DMS79 treated with DMSO at 0.1 percent for 48 hours (cell line): ENCODE measurements around the gene TUBA4B.
A peak's percentile ranks its signal among the peaks of the same experiment; 100 is the strongest.
"Not testable (repeated sequence)": the region's sequence is repeated elsewhere in the genome, so short reads cannot be mapped to it uniquely, and the experiment has no call there.

ENCODE experiments used
- DNase-seq: peaks from one replicate; lab custom pipeline; 2025; lab: John Stamatoyannopoulos, UW

Gene TUBA4B

DNA sequence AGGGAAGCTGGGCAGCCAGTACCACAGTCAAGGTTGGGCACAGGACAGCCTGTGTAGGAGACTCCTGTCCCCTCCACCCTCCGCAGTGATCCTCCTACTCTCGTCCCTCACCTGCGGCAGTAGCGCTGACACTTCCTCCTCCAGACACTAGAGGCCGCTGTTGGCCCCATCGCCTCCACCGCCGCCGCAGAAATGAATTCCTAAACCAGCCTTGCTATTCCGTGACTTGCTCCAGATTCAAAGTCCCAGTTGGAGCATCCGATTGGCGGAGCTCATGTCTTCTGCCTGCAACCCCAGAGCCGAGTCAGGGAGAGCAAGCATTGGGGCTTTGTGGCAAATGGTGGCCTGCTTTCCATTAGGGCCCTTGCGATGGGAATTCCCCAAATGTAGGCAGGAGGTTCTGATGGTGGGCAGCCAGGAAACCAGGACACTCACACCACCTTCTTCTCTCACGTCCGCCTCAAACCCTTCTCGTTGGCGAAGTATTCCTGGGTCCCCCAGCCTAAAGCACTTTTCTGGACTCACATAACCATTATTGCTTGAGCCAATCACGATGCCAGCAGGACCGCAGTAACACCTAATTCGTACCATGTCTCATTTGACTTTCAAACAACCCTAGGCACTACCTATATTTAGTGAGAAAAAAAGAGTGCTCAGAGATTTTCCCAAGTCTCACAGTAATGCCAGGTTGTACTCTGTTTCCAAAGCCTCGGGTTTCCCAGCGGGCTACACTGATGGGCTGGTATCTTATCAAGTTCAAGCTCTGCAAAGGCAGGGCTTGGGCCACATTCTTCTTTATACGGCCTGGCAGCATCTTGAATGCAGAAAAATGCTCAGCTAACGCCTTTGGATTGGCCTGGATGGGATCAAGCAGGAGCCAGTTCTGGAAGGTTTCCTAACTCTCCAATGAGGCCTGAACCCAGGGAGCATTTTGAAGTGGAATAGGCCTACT, 24.9 kb downstream of the TUBA4B start:
- DNase-seq: peak; percentile 83

DNA sequence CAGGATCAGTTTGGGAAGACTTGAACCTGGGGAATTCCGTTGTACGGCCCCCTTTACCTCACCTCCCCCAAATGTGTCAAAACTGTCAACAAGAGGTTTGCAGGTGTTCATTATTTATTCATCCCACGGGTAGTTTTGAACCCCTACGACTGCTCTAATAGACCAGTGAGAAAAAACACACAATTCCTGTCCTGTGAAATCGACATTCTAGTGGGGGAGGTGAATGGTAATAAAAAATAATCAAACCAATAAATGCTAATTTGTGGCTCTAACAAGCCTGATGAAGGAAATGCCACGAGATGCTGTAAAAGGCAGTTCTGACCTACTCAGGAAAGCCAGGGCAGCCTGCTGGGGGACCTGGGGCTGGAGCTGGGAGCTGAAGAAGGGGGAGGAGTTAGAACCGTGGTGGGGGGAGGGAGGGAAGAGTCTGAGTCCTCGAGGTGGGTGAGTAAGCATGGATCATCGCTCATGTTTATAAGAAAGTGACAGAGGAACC, 25.7 kb downstream of the TUBA4B start:
- DNase-seq: no peak

GRCh38 chr2:219279151-219279915, 26.3 kb downstream of the TUBA4B start, which contains the start of gene DNAJB2:
Gene DNAJB2 (plus strand): TSS chr2:219279366. CDS start chr2:219279834, 468 bp downstream.
- peak; percentile 88 for DNase-seq

DNA sequence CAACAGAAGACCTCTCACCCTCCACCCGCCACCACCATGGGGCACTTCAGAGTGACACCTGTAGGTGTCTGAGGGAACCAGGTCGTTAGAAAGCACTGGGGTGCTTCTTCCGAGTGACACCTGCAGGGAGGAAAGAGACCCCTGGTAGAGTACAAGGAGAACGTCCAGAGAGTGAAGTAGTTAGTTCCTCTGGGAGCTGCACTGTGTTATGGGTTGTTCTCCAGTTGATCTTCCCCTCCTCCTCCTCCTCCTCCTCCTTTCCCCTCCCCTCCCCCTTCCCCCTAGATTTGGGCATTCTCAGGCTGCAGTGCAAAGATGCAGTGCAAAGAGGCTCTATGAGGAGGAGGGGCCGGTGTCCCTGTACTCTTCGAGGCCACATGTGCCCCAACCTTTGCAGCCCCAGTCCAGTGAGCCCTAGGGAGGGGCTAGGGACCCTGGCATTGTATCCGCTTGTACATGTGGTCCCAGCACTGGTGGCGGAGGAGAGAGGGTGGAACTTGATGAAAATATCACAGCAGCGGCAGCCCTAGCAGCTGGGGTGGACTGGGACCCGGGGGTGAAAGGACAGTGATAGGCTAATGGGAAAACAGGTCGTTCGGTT, 27.0 kb downstream of the TUBA4B start:
- DNase-seq: no peak

DNA sequence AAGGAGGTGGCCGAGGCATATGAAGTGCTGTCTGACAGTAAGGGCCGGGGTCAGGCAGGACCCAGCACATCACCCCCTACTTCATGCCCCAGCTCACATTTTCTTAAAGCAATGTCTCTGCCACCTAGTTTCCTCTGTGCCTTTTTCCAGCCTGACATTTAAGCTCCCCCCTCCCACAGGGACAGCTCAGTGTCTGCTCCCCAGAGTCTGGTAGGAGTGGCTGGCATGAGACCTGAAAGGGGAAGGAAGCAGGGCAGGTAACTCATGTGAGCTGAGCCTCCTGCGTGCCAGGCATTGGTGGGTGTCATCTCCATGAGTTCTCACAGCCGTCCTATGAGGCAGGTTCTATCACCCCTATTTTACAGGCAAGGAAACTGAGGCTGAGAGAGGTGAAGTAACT, 27.6 kb downstream of the TUBA4B start:
- no peak for DNase-seq

DNA sequence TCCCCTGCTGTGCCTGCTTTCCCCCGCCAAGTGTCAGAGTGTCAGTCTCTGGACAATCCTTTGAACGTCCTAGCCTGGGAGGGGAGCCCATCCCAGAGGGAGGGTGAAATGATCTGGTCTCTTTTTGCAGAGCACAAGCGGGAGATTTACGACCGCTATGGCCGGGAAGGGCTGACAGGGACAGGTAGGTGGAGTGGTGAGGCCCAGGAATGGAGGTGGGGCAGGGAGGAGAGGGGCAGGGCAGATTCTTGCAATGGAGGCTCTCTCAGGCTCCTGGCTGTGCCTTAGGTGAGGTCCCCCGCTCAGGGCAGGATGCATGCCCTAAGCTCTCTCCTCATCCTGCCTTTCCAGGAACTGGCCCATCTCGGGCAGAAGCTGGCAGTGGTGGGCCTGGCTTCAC, 28.5 kb downstream of the TUBA4B start:
- DNase-seq: no peak

GRCh38 chr2:219282375-219282774, 29.3 kb downstream of the TUBA4B start:
- no peak for DNase-seq

GRCh38 chr2:219282943-219283581, 30.0 kb downstream of the TUBA4B start:
- no peak for DNase-seq

DNA sequence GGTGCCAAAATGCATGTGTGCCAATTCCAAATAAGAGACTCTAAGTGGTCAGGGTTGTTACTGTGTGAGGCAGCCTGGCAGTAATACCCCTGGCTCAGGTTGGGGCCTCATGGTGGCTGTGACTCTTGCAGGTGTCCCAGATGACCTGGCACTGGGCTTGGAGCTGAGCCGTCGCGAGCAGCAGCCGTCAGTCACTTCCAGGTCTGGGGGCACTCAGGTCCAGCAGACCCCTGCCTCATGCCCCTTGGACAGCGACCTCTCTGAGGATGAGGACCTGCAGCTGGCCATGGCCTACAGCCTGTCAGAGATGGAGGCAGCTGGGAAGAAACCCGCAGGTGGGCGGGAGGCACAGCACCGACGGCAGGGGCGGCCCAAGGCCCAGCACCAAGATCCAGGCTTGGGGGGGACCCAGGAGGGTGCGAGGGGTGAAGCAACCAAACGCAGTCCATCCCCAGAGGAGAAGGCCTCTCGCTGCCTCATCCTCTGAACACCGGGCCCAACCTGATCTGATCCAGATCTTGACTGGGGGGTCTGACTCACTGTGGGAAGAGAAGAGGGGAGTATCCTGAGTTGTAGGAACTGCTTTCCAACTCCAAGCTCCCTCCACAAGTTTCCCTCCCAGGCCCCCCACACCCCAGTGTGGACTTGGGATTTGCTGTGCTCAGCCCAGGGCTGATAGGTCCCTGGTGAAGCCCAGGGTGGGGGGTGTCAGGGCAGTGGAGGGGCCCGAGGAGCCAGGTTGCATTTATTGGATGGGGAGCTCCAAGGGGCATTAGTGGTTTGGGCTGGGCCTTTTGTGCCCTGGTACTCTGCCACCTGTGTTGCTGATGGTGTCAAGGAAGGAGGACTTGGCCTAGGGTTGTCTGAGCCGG, 31.7 kb downstream of the TUBA4B start:
- DNase-seq: no peak

DNA sequence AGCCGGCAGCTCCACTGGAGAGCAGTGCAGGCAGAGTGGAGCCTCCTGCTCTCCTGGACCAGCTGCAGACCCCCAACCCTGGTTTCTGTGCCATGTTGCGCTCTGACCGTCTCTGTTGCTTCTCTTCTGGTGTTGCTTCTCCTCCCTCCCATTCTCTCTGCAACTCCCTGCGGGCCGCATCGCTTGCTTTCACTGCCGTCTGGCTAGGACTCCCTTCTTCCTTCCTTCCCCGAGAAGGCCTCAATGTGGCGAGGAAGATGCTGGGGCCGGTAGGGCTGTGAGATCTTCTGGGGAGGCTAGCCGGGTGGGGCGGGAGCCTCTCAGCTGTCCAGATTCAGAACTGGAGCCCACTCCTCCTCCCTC, 32.3 kb downstream of the TUBA4B start:
- no peak for DNase-seq

- DNase-seq: no peak
Observed at GRCh38 chr2:219285894-219286425, 32.9 kb downstream of the TUBA4B start.

DNA sequence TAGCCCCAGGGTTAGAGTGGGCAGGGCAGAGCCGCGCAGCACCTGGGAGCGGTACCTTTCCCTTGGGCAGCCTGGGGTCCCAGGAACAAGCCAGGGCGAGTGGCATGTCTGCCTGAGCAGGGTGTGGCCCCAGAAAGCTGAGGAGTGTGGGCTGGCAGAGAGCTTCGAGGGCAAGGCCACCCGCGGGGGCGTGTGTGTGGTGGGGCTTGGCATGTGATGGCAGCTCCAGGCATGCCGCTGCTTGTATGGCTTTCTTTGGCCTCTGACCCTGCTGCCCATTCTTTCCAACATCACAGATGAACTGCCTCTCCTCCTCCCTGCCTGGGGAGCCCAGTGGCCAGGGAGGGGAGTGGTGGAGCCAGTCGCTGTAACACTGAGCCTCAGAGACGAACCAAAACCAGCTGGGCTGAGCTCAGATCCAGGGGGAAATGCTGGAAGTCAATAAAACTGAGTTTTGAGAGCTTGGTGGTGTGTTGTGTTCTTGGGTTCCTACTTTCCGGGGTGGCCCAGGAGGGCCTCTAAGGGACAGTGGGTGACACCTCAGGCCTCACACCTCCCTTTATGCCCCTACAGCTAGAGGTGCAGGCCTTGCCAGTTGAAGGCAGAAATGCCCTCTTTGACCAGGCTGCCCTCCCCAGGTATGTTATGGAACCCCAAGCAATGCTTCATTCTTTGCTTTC, 33.5 kb downstream of the TUBA4B start:
- no peak for DNase-seq

DNA sequence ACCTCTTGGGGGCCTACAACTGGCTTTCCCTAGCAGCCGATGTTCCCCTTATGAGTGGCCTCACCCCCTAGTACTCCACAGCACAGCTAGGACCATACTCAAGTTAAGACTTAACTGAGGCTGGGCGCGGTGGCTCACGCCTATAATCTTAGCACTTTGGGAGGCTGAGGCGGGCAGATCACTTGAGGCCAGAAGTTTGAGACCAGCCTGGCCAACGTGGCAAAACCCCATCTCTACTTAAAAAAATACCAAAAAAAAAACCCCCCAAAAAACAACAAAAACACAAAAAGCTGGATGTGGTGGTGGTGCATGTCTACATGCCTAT, 34.0 kb downstream of the TUBA4B start:
- DNase-seq: not testable (repeated sequence)

DNA sequence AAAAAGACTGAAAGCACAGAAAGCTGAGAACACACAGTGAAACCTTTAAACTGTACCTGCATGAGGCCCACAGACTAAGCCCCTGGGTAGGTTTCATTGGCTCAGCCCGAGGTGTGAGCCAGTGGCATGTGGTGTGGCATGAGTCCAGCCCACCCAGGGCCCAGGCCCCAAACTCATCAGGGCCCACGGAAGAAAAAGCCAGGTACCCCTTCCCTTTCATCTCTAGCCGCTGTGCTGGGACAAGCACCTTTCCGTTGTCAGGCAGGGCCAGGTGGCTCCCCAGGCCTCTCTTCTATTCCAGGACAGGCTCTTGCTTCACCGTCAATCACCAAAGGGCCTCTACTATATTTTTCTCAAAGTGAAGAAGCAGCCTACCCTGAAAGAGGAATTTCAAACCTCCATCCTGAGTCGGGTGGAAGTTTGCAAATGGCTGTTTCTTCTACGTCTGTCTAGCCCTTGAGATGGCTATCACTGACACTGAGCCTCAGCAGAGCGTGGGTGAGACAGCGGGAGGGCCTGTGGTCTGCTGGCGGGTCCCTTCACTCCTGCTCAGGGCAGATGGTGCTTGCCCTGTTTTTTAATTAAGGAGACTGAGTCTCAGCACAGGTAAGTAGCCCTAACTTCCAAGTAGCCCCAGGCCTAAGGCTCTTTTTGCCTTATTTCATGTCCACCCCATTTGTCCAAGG, 34.7 kb downstream of the TUBA4B start:
- no peak for DNase-seq

GRCh38 chr2:219289195-219289536, 36.1 kb downstream of the TUBA4B start:
- no peak for DNase-seq

GRCh38 chr2:219289537-219290361, 36.7 kb downstream of the TUBA4B start:
- DNase-seq: no peak

DNA sequence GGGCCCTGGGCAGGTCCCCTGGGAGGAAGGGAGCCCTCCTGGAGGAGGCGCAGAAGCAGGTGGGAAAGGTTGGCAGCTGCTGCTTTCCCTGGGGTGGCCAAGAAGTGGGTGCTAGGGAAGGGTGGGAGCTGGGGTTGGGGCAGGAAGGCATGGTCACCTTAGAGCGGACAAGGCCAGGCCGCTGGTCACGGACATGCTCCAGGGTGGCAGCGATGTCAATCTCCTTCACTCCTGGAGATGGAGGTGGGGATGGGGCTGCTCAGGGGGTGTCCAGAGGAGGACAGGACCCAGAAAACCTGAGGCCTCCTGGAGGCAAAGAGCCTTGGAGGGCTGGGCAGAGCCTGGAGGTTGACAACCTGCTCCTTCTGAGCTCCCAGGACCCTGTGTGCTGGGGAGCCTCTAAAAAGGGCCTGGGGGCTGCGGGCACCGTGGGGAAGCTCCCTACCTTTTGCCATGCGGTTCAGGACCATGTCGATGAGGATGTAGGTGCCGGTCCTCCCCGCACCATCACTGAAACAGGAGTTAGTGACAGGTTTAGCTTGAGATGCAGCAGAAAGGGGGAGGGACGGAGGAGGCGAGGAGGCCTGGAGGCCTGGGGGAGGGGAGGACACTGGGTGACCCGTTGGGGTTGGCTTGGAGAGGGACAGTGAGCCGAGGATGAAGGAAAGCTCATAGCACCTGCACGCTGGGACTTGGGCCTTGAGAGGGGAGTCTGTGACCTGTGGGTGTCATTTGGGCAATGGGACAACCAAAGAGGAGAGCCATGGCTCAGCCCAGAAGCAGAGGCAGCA, 37.5 kb downstream of the TUBA4B start:
- DNase-seq: no peak

- no peak for DNase-seq
Observed at GRCh38 chr2:219291394-219291793, 38.4 kb downstream of the TUBA4B start.
